Measurements from ENCODE around the gene CFP.
"Not testable (repeated sequence)": the region's sequence is repeated elsewhere in the genome, so short reads cannot be mapped to it uniquely, and the experiment has no call there.

The CFP gene

GRCh38 chrX:47607091-47607490, 22.6 kb downstream of the CFP start:
- no peak for DNase-seq (ENCODE audit: extremely low read depth in 1 of 2, low read depth in 1 of 2)

GRCh38 chrX:47605024-47605423, 24.7 kb downstream of the CFP start:
- no peak for DNase-seq (ENCODE audit: extremely low read depth in 1 of 2, low read depth in 1 of 2)

GRCh38 chrX:47603125-47603524, 26.6 kb downstream of the CFP start:
- not testable (repeated sequence) for DNase-seq (ENCODE audit: extremely low read depth in 1 of 2, low read depth in 1 of 2)

GRCh38 chrX:47597222-47597621, 32.5 kb downstream of the CFP start:
- no peak for DNase-seq (ENCODE audit: extremely low read depth in 1 of 2, low read depth in 1 of 2)

- DNase-seq (ENCODE audit: extremely low read depth in 1 of 2, low read depth in 1 of 2), result no peak
These were observed 33.5 kb downstream of the CFP start for GRCh38 chrX:47596256-47596655.

GRCh38 chrX:47595716-47596251, 33.9 kb downstream of the CFP start:
- DNase-seq (ENCODE audit: extremely low read depth in 1 of 2, low read depth in 1 of 2), result no peak

- DNase-seq (ENCODE audit: extremely low read depth in 1 of 2, low read depth in 1 of 2), result no peak
These were observed 36.2 kb downstream of the CFP start for GRCh38 chrX:47593522-47593921.

- no peak for DNase-seq (ENCODE audit: extremely low read depth in 1 of 2, low read depth in 1 of 2)
These were observed 38.7 kb downstream of the CFP start for GRCh38 chrX:47590984-47591383.

- no peak for DNase-seq (ENCODE audit: extremely low read depth in 1 of 2, low read depth in 1 of 2)
These were observed 41.6 kb downstream of the CFP start for GRCh38 chrX:47587906-47588735.

- no peak for DNase-seq (ENCODE audit: extremely low read depth in 1 of 2, low read depth in 1 of 2)
These were observed 42.4 kb downstream of the CFP start for GRCh38 chrX:47587091-47587891.

- no peak for DNase-seq (ENCODE audit: extremely low read depth in 1 of 2, low read depth in 1 of 2)
These were observed 43.5 kb downstream of the CFP start for GRCh38 chrX:47586043-47586787.

GRCh38 chrX:47585273-47585672, 44.5 kb downstream of the CFP start:
- no peak for DNase-seq (ENCODE audit: extremely low read depth in 1 of 2, low read depth in 1 of 2)

GRCh38 chrX:47584714-47585113, 45.0 kb downstream of the CFP start:
- DNase-seq (ENCODE audit: extremely low read depth in 1 of 2, low read depth in 1 of 2), result no peak

GRCh38 chrX:47583240-47583861, 46.4 kb downstream of the CFP start:
- no peak for DNase-seq (ENCODE audit: extremely low read depth in 1 of 2, low read depth in 1 of 2)

- DNase-seq (ENCODE audit: extremely low read depth in 1 of 2, low read depth in 1 of 2), result peak; percentile 65 to 82
These were observed 47.7 kb downstream of the CFP start, which contains the start of gene TIMP1 for GRCh38 chrX:47581731-47582647. TIMP1 (plus strand) TSS chrX:47582436; CDS start chrX:47583416, 980 bp downstream.

GRCh38 chrX:47579537-47579936, 50.2 kb downstream of the CFP start:
- DNase-seq (ENCODE audit: extremely low read depth in 1 of 2, low read depth in 1 of 2), result peak in 1 of 2 donors; percentile 35

- no peak for DNase-seq (ENCODE audit: extremely low read depth in 1 of 2, low read depth in 1 of 2)
These were observed 51.0 kb downstream of the CFP start for GRCh38 chrX:47578692-47579091.

GRCh38 chrX:47577901-47578300, 51.8 kb downstream of the CFP start:
- no peak for DNase-seq (ENCODE audit: extremely low read depth in 1 of 2, low read depth in 1 of 2)

- DNase-seq (ENCODE audit: extremely low read depth in 1 of 2, low read depth in 1 of 2), result no peak
These were observed 52.3 kb downstream of the CFP start for GRCh38 chrX:47577424-47577823.
